PC-3 (cell line): ENCODE measurements around the gene TRIM14.

Experiments
- EZH2 ChIP-seq: fragments of 300-600 bp; sonication (generic); IDR thresholded peaks from one replicate; pipeline ENCODE4 v1.6.1; 2017; ENCODE audit warnings: antibody characterized with exemption, mild to moderate bottlenecking, low read length; ENCODE audit not compliant: unreplicated experiment
- EZH2phosphoT487 ChIP-seq: fragments of 300-600 bp; sonication (generic); IDR thresholded peaks from 2 replicates; pipeline ENCODE4 v1.6.1; 2018; ENCODE audit warnings: mild to moderate bottlenecking, antibody characterized with exemption, low read length, borderline replicate concordance
- TF ChIP-seq, protein P1 (sequence below): fragments of 300-600 bp; sonication (generic); conservative IDR thresholded peaks from 2 replicates; pipeline ENCODE4 v1.5.1; 2017; ENCODE audit warnings: antibody characterized with exemption, low read depth, mild to moderate bottlenecking, low read length

- TF ChIP-seq, protein P1, sequence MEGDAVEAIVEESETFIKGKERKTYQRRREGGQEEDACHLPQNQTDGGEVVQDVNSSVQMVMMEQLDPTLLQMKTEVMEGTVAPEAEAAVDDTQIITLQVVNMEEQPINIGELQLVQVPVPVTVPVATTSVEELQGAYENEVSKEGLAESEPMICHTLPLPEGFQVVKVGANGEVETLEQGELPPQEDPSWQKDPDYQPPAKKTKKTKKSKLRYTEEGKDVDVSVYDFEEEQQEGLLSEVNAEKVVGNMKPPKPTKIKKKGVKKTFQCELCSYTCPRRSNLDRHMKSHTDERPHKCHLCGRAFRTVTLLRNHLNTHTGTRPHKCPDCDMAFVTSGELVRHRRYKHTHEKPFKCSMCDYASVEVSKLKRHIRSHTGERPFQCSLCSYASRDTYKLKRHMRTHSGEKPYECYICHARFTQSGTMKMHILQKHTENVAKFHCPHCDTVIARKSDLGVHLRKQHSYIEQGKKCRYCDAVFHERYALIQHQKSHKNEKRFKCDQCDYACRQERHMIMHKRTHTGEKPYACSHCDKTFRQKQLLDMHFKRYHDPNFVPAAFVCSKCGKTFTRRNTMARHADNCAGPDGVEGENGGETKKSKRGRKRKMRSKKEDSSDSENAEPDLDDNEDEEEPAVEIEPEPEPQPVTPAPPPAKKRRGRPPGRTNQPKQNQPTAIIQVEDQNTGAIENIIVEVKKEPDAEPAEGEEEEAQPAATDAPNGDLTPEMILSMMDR, result no peak
- TF ChIP-seq EZH2phosphoT487 (no peak), EZH2 (no peak)
Observed at GRCh38 chr9:98096091-98096490, 22.9 kb downstream of the TRIM14 start.
